GM21367 (cell line): Measurements from ENCODE around the gene NPAS3.

ENCODE experiments used
- ATAC-seq: cut with Tn5 transposase; IDR thresholded peaks from one replicate; pipeline ENCODE4 v1.9.1; 2021; ENCODE audit not compliant: unreplicated experiment

Gene NPAS3

DNA sequence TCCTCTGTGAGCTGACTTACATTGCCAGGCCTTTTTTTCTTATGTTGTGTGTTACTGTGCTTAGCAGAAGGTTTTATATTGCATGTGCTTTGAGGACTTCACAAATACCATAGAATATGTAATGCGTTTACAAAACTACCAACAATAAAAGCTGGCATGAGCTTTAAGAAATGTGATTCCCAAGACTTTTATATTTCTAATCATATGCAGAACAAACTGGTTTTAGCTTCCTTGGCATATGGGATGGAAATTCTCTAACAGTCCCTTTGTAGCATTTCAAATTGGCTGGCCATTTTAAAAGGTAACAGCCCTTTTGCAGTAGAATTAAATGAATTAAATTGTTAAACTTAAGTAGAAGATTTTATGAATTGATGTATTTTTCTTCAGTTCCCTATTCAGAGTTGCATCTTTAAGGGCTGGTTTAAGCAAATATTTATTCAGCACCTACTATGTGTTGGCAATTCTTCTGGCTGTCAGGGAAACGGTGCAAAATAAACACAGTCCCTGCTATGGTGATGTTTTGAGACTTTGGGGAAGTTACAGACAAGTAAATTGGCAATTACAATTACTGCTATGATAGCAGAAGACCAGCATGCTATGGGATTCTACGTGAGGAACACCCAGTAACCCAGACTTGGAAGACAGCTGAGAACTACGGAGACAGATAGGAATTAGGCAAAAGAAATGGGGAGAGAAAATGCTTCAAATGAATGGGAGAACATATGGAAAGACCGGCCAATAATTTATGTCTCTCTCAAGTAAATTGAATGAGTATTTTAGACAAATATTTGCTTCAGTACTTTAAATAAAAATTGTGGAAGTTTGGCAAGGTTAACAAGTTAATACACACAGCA lies 565.8 kb downstream of the NPAS3 start:
- no peak for ATAC-seq

GRCh38 chr14:33505266-33505962 lies 566.7 kb downstream of the NPAS3 start:
- no peak for ATAC-seq

DNA sequence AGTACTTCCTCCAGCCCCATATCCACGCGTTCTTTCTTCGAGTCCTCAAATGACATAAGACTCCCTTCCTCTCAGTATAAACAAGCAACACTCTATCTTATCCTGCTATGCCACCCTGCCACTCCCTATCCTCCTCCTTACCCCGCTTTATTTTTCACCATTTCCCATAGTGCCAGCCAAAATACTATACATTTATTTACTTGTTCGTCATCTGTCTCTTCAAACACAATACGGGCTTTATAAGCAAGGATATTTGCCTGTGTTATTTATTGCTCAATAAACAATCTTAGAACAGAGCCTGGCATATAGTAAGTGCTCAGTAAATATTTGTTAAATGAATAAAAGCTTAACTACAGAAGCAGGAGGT lies 567.3 kb downstream of the NPAS3 start:
- no peak for ATAC-seq

GRCh38 chr14:33508126-33509062 lies 569.7 kb downstream of the NPAS3 start:
- no peak for ATAC-seq

DNA sequence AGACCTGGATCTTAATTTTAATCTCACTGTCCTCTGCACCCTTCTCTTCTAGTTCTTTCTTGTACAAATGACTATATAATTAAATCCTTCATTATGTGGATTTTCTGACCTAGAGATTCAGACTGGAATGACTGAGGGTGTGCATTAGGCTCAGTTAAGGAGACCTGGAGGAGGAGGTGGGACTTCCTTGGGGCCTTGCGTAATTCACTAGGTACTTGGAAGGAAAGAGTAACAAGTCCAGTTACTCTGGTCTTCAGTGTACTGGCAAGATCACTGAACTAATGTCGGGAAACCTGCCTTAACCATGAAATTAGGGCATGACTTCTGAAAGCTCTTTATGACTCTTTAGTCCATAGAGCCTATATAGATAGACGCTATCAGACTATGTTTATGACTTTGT lies 570.8 kb downstream of the NPAS3 start:
- ATAC-seq: no peak

- no peak for ATAC-seq
Measured at GRCh38 chr14:33510063-33510481, 571.4 kb downstream of the NPAS3 start.

- no peak for ATAC-seq
Measured at GRCh38 chr14:33510991-33511390, 572.3 kb downstream of the NPAS3 start.

- ATAC-seq: no peak
Measured at GRCh38 chr14:33511851-33512640, 573.4 kb downstream of the NPAS3 start.

DNA sequence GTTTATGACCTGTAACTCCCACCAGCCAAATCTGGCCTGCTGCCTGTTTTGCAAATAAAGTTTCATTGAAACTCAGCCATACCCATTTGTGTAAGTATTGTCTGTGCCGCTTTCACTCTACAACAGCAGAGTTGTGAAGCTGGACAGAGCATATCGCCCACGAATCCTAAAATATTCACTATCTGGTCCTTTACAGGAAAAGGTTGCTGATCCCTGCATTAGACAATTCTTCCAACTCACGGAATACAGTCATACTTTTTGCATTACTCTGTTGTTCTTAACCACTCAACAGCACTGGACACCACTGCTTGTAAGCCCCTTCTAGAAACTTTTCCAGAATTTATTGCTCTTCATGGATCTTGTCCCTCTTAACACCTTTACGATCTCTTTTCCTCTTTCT lies 576.8 kb downstream of the NPAS3 start:
- ATAC-seq: no peak

- no peak for ATAC-seq
Measured at GRCh38 chr14:33515899-33516298, 577.2 kb downstream of the NPAS3 start.

DNA sequence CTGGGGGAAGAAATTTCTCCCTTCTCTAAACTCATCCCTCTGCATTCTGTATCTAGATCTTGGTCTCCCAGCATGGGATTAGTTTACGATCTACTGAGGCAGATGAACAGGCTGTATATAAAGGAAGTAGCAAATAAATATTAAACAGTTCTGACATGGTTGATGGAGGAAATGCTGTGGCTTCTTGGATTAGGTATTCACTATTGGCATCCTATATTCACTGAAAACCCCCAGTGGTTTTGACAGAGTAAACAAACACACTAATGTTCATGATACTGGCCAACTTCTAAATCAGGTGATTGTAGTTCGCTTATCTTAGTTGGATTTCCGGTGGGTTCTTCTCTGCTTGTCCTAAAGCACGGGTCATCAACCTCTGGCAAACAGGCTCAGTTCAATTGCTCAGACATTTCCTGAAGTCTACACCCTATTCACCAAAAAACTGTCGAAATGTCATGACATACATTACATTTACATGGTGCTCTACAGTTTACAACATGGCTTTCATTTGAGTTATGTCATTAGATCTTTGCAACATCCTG lies 578.3 kb downstream of the NPAS3 start:
- no peak for ATAC-seq

DNA sequence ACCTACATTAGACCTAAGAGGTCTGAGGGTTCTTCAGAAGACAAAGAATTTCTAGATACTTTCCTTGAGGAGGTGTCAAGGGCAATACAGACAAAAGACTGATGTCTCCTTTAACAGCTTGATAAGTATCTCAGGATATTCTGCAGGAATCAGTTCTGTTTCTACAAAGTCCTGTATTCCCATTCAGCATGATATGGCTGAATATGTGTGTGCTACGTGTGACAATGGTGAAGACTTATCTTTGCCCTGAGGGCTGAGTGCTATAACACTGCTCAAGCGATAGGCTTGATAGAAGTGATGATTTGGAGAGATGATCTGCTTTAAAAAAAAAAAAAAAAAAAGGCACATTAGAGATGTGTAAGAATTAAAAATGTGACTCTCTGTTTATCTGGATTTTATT lies 582.5 kb downstream of the NPAS3 start:
- no peak for ATAC-seq

DNA sequence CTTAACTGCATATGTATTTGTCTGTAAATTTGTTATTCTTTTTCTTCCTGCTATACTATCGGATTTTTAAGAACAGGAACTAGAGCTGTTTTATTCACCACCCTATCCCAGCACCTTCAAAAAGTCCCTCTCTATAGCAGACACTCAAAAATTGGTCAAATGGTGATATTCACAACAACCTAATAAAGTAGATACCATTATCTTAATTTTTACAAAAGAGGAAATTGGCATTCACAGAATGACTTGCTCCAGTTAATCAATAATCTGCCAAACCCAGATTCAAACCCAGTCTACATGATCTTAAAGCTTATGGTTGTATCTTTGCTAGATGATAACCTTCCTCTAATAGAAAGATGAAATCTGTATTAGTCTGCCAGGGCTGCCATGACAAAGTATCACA lies 585.6 kb downstream of the NPAS3 start:
- no peak for ATAC-seq

DNA sequence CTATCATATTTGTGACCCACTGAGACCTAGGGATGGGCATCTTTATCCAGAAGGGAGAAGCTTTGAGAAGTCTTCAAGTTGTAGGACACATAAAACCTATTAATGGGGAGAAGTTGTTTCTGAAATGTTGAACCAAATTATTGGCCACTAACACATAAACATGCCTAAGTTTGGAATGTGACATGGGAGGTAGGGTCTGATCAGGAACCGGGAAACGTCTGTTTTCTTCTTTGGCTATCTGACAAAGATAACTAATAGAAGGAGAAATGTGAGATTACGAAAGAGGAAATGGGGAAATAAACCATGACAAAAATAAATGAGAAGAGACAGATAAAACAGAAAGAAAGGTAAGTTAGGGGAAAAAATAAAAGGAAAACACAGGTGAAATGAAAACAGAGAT lies 586.9 kb downstream of the NPAS3 start:
- no peak for ATAC-seq

DNA sequence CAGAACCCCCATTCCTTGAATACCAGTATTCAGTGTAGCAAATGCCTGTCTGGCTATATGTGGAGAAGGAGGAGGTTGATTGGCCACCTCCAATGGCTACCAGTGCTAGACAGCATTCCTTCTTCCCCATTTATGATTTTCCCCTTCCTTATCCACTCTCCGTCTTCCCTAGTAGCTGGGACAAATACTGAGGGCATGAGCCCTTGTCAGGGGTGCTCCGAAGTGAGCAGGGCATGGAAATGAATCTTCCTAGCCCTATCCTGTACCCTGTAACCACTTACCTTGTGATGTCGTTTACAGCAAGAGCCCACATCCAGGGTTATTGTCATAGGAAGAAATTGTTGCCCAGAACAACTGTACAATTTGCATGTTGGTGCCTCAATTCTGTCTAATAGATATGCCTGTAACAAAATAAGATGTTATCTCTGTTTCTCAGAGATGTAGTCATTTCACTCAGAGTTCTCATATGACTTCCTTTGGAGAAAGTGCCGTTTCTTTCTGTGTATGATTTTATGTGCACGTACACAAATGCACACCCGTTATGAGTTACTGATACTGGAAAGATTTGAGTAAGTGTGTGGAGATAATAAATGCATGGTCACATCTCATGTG lies 588.5 kb downstream of the NPAS3 start:
- no peak for ATAC-seq

DNA sequence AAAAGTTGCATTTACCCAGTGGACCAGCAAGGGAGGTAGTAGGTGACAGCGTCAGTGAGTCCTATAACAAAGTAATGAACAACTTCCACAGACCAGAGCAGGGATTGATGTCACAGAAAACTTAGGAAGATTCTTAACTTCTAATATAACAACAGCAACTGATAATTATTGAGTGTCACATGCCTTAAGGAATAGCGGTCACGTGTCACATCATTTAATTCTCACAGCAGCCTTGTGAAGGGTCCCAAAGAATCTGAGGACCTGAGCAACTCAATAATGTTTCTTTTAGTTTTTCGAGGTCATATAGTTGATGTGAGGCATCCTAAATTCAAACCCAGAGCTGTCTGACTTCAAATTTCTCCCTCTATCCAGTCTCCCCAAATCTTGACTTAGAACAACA lies 590.0 kb downstream of the NPAS3 start:
- no peak for ATAC-seq

DNA sequence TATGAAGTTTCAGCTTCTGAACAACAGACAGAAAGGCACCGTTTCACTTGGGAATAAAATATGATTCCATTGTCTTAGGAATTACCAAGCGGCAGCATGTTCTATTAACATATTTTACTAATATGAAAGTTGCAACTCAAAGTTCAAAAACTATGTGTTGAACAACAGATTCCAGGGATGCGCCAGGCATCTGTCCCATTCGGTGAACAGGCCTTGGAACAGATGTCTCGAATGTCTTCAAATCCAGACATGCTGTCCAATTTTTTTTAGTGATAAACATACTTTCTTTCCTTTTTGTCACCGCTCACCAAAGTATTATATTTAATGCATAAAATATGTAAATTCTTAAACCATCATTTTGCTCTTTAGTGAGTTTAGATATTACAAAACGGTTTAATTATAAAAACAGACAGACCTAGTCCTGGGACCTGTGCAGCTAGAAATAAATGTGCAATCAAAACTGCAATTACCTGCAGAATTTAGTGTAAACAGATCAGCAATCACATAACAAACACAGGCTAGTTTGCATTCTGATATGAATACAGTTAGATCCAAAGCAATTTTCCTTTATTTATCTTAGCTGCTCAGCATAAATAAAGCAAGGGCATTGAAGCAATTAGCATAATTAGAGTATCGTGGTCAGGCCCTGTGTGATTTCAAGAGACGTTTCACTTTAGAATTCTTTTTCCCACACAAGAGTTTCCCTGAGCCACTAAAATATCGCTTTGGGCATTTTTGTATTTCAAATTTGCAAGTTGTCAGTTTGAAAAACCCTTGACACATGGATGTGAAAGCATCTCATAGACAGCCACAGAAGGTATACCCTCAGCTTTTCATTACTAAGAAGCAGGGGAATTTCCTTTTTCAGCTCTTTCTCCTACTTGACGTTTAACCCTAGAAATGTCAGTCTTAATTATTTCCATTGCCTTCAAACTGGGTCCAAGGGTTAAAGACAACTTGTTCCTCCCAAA lies 591.4 kb downstream of the NPAS3 start:
- no peak for ATAC-seq

DNA sequence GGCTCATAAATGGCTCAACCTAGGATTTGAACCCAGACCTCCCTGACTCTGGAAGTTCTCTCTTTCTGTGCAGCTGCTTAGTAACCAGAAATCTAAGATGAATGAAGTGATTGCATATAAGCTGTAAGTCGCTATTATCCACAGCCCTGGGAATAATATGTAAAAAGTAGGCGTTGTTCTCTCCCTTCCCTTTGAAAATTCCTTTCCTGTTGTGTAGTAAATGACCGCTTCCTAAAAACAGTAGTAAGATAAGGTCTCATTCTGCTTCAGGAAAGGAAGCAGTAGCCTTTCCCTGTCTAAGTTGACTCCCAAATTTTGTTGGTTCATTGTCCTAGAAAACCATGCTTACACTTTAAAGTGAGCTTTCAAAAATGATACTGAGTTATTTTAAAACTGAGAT lies 593.9 kb downstream of the NPAS3 start:
- no peak for ATAC-seq

DNA sequence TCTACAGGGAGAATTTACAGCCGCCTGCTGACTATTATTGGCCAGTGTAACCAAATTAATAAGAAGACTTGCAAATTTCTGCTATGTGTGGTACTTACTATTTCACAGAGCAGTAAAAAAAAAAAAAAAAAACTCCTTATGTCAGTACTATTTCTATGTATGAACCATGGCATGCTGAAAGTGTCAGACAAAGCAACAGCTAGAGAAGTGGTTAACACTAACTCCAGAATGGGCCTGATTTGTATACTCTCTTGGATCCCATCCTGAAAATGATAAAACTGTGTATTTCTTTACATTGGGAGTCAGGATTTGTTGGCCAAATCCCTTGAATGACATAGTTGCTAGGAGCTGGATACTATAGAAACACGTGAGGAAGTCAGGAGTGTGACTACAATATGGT lies 595.4 kb downstream of the NPAS3 start:
- ATAC-seq: no peak
